GM18505 (cell line): Measurements from ENCODE around the gene C19orf85.
"Not testable (repeated sequence)": the region's sequence is repeated elsewhere in the genome, so short reads cannot be mapped to it uniquely, and the experiment has no call there.

ENCODE experiments used
- ATAC-seq: cut with Tn5 transposase; IDR thresholded peaks from one replicate; pipeline ENCODE4 v1.9.1; 2021; ENCODE audit not compliant: unreplicated experiment
- POLR2A ChIP-seq: IDR thresholded peaks from 4 replicates; pipeline ENCODE4 v1.6.1; 2011; ENCODE audit warnings: borderline replicate concordance; ENCODE audit not compliant: insufficient read depth, insufficient read length; ENCODE audit errors: extremely low read depth

C19orf85 gene

DNA sequence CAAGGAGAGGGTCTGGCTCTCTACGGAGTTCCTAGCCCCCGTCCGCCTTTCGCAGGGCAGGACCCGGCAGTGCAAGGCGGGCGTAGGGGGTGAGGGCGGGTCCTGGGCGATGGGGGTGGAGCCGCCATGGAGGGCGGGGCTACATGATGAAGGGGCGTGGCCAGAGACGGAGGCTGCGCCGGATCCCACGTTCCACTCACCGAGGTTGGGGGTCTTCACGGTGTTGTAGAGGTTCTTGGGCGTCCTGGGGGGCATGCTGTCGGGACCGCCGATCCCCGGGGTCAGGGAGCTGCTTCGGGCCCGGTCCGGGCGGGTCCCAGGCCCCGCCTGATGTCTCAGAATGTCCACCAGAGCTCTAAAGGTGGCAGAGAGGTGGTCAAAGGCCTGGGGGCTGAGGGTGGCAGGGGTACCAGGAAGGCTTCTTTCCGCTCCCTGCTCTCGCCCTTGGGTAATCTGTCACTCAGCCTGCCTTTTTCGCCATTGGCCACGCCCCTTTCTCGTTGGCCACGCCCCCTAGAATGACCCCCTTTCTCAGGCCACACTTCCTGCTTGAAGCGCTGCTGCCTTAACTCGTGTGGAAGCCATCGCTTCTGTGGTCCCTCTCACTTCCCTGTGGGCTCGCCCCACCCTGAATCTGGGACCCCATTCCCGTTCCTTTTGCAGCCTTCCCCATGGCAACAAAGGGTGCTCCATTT is 24.0 kb downstream of the C19orf85 start:
- ATAC-seq, result no peak
- no peak for TF ChIP-seq POLR2A

DNA sequence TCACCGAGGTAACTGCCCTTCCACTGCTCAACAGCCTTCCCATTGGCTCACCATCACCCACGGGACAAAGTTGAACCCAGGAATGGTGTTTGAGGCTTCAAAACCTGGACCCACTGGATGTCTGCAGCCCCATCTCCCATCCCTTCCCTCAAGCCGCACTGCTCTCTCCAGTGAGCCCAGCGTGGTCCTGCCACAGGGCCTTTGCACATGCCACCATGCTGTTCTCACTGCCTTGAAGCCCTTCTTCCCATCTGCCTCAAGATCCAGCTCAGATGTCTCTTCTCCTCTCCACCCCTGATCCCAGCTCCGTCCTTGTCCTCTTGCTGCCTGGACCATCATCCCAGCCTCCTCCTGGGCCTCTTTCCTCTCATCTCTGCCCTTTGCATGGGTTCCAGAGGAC is 25.5 kb downstream of the C19orf85 start:
- no peak for ATAC-seq
- no peak for TF ChIP-seq POLR2A

DNA sequence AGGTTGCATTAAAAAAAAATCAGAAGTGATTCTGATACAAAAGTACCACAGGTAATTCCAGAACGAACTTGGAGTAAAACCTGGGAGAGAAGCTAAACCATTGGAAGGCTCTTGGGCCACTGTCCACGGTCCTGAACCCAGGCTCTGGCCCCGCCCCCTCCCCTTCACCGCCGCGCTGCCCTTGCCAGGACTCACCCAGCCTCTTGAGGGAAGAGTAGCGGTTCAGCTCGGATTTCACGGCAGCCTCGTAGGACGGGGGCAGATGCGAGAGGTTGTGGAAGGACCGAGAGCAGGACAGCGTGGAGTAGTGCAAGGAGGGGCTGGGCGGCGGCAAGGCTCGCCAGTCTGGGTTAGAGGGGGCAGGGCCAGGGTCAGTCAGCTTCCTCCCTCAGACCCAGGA is 27.1 kb downstream of the C19orf85 start:
- TF ChIP-seq POLR2A, result no peak
- ATAC-seq, result no peak

DNA sequence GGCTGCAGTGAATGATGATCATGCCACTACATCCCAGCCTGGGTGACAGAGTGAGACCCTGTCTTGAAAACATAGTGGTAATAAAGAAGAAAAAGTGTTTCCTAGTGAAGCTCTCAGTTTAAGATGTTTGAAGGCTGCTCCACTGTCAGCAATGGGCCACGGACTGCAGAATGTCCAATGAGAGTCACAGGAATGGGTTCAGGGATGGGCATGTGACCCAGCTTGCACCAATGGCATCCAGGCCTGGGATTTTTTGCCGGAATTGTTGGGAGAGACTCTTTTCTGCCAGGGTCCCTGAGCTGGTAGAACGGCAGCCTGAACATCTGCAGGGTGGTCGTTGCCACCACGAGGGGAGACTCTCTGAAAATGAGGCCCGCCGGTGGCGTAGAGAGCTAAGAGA is 27.7 kb downstream of the C19orf85 start:
- no peak for TF ChIP-seq POLR2A
- ATAC-seq, result no peak

DNA sequence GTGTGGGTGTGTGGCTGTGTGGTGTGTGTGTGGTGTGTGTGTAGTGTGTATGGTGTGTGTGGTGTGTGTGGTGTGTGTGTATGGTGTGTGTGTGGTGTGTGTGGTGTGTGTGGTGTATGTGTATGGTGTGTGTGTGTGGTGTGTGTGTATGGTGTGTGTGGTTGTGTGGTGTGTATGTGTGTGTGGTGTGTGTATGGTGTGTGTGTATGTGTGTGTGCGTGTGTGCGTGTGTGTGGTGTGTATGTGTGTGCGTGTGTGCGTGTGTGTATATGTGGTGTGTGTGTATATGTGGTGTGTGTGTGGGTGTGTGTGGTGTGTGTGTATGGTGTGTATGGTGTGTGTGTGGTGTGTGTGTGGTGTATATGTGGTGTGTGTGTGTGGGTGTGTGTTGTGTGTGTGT is 29.5 kb downstream of the C19orf85 start:
- ATAC-seq, result no peak
- no peak for TF ChIP-seq POLR2A

DNA sequence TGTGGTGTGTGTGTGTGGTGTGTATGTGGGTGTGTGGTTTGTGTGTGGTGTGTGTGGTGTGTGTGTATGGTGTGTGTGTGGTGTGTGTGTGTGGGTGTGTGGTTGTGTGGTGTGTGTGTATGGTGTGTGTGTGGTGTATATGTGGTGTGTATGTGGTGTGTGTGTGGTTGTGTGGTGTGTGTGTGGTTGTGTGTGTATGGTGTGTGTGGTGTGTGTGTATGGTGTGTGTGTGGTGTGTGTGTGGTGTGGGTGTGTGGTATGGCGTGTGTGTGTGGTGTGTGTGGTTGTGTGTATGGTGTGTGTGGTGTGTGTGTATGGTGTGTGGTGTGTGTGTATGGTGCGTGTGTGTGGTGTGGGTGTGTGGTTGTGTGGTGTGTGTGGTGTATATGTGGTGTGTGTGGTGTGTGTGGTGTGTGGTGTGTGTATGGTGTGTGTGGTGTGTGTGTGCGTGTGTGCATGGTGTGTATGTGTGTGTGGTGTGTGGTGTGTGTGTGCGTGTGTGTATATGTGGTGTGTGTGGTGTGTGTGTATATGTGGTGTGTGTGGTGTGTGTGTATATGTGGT is 30.1 kb downstream of the C19orf85 start:
- ATAC-seq, result no peak
- no peak for TF ChIP-seq POLR2A

DNA sequence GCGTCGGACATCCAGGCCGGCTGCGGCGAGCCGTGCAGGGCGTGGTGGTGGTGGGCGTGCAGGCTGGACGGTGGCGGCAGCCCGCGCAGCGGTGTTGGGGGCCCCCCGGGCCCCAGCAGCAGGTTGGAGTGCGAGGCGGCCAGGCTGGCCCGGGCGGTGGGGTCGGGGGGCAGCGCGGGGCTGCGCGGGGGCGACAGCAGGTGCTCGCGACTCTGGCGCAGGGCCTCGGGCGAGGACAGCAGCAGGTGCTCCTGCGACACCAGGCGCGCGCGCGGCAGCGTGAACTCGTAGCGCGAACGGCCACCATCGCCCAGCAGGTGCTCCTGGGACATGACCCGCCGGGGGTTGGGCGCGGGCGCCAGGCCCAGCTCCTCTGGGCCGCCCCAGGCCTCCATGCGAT is 31.3 kb downstream of the C19orf85 start:
- TF ChIP-seq POLR2A, result no peak
- no peak for ATAC-seq

DNA sequence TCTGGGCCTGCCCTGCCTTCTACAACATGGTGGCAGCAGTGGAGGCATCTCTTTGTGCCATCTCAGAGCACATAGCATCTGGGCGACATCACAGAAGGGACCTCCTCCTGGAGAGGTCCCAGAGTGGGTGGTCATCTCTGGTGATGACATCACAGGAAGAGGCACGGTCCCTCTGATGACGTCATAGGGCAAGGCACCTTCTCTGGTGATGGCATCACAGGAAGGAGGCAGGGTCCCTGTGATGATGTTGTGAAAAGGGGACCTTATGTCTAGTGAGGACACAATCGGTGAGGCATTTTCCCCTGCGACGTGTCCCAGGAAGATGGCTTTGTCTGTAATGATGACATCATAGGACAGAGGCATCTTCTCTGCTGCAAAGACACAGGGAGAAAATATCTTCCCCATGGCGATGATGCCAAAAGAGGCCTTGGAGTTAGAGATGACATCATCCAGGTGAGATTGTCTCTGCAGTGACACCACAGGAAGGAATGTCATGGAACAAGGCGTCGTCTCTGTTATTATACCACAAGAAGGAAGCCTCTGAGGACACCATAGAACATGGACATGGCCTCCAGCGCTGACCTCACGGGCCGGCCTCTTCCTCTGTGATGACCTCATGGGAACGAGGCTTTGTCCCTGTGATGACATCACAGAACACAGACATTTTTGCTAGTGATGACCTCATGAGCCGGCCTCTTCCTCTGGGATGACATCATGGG is 32.2 kb downstream of the C19orf85 start:
- ATAC-seq, result no peak

DNA sequence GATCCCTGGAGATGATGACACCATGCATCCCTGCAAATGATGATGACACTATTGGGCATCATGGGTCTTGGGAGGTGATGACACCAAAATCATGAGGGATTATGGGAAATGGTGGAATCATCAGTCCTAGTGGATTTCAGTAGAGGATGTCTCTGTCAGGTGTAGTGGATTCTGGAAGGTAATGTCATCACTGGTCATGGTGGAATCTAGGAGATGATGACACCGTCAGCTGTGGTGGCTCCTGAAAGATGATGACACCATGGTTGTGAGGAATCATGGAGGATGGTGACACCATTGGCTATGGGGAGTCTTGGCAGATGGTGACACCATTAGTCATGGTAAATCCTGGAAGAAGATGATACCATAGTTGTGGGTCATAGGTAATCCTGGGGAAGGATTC is 33.4 kb downstream of the C19orf85 start:
- TF ChIP-seq POLR2A, result no peak
- ATAC-seq, result no peak

More for the DNA sequence above, 32.2 kb downstream of the C19orf85 start:
- TF ChIP-seq POLR2A, result no peak

DNA sequence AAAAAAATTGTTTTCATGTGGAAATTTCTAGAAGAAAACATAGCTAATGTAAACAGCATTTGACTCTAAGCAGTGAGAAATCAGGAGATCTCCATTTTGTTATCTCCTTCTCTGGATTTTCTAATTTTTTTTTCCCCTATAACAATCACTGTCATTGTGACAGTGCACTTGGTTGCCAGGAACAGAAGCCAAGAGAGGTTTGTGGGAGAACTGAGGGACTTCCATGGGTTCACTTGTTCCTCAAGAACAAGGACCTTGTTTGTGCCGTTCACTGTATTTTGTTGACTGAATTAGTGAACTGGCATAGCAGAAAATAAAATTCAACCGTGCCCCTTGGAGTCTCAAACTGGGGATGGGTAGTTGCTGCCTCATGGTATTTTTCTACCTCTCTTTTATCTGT is 38.5 kb downstream of the C19orf85 start:
- TF ChIP-seq POLR2A, result no peak
- ATAC-seq, result no peak

DNA sequence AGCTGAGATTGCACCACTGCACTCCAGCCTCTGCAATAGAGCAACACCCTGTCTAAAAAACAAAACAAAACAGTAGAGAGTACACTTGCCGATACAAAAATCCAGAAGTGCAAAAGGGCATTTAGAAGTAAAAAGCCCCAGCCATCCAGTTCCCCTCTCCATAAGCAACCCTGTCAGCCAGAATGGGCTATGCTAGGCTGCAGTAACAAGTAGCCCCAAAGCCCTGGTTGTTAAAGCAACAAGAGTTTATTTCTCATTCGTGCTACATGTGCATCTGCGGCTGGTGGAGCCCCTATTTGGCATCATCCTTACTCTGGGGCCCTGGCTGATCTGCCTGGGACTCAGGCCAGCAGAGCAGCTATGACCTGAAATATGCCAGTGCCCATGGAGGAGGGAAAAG is 40.0 kb downstream of the C19orf85 start:
- ATAC-seq, result no peak
- no peak for TF ChIP-seq POLR2A

DNA sequence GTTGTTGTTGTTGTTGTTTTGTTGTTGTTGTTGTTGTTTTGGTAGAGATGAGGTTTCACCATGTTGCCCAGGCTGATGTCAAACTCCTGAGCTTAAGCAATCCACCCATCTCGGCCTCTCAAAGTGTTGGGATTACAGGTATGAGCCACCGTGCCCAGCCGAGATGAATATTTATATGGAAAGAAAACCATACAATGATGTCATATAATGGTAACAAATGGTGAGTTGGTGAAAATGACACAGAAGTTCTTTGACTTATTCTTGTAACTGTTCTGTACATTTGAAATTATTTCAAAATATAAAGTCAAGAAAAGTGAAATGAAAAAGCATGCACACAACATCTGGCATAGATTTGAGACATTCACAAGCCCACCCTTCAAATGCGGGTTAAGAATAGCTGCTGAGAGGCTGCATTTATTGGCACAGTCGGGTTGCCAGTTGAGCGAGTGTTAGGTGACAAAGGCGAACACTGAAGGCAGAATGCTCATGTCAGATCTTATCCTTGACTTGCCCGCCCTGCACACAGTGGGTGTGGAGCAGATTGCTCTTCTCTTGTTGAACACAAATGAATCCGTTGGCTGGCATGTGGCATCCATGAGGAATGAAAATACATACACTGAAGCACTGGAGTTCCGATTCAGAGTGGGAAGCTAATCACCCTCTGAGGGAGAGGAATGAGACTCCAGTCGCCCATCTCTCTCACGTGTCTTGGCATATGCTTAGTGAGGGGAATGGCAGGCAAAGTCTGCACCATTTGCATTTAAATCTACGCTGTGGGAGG is 41.1 kb downstream of the C19orf85 start:
- TF ChIP-seq POLR2A, result no peak
- no peak for ATAC-seq

DNA sequence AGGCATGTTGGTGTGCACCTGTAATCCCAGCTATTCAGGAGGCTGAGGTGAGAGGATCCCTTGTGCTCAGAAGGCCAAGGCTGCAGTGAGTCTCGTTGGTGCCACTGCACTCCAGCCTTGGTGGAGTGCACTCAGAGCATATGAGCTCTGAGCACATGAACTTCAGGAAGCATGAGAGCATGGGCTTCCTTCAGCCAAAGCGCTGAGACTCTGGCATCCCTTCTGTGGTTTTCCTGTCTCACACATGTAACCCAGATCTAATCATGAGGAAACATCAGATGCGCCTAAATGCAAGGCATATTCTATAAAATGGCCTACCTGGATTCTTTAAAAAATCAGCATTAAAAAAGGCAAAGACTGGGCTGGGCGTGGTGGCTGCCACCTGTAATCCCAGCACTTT is 43.3 kb downstream of the C19orf85 start:
- ATAC-seq, result not testable (repeated sequence)
